H1 (cell line): ENCODE results near the gene USP37. TPM values are rescaled to one million over a fixed set of nuclear protein-coding genes. Genes with fewer than 3 reads are reported as not detected.
"Not testable (repeated sequence)": the region's sequence is repeated elsewhere in the genome, so short reads cannot be mapped to it uniquely, and the experiment has no call there.

Source experiments
- CTCF ChIA-PET: fragments of 300-600 bp; sonication (Branson Sonifier 250); formaldehyde crosslinking; loops from one replicate; lab custom pipeline; 2021; ENCODE audit not compliant: partially characterized antibody; lab: Charles Lee
- POLR2A ChIA-PET: fragments of 300-600 bp; sonication (Branson Sonifier 250); formaldehyde crosslinking; loops from one replicate; lab custom pipeline; 2021; ENCODE audit warnings: inconsistent platforms; ENCODE audit not compliant: partially characterized antibody; lab: Charles Lee
- DNase-seq, 2 experiments: peaks; one replicate each; pipeline versions ENCODE4 v3.0.0 to v3.0.0-alpha.2; 2010 to 2022; ENCODE audit warnings: low spot score in 2 of 2, low read depth in 1 of 2, mixed read lengths in 1 of 2
- FAIRE-seq: peaks from 2 replicates; lab custom pipeline; 2011; peaks lifted over from hg19 to GRCh38; lab: Jason Lieb, UNC
- H2AFZ ChIP-seq: 2 replicates; pipeline ENCODE4 v1.8.1; 2012; ENCODE audit warnings: low read length, inconsistent platforms
- H2AK5ac ChIP-seq: 2 replicates; pipeline ENCODE4 v1.6.1; 2013; ENCODE audit warnings: low read depth, low read length
- H2BK120ac ChIP-seq: replicated peaks from 2 replicates; pipeline ENCODE3; 2013; ENCODE audit warnings: low read depth, low read length, inconsistent platforms
- H2BK12ac ChIP-seq: 2 replicates; pipeline ENCODE4 v1.6.1; 2013; ENCODE audit warnings: low read depth, low read length
- H2BK15ac ChIP-seq: 2 replicates; pipeline ENCODE4 v1.6.1; 2013; ENCODE audit warnings: low read length
- H2BK20ac ChIP-seq: 2 replicates; pipeline ENCODE4 v1.6.1; 2013; ENCODE audit warnings: low read length
- H2BK5ac ChIP-seq: 2 replicates; pipeline ENCODE4 v1.6.1; 2013; ENCODE audit warnings: low read depth, low read length
- H3K14ac ChIP-seq: 2 replicates; pipeline ENCODE4 v1.6.1; 2013; ENCODE audit warnings: inconsistent platforms; ENCODE audit not compliant: insufficient read length
- H3K18ac ChIP-seq: 2 replicates; pipeline ENCODE4 v1.6.1; 2013; ENCODE audit warnings: low read length; ENCODE audit errors: extremely low read depth
- H3K23ac ChIP-seq: 2 replicates; pipeline ENCODE4 v1.6.1; 2013; ENCODE audit warnings: inconsistent platforms; ENCODE audit not compliant: insufficient read length
- H3K23me2 ChIP-seq: 2 replicates; pipeline ENCODE4 v1.6.1; 2013; ENCODE audit warnings: low read depth, low read length
- H3K27ac ChIP-seq: 2 replicates; pipeline ENCODE4 v1.6.1; 2011; ENCODE audit warnings: low read depth, low read length, inconsistent platforms
- H3K27me3 ChIP-seq, 4 experiments: replicated peaks in 1 of 4; 1 replicate in 1 of 4; 2 replicates in 3 of 4; pipeline versions ENCODE4 v1.6.1 to v1.8.1; 2011 to 2013; ENCODE audit warnings: low read length in 3 of 4, mild to moderate bottlenecking in 3 of 4, inconsistent platforms in 2 of 4, mixed read lengths in 2 of 4, moderate library complexity in 1 of 4; ENCODE audit not compliant: control insufficient read depth in 3 of 4, insufficient read depth in 3 of 4; ENCODE audit errors: extremely low read depth in 1 of 4
- H3K36me3 ChIP-seq, 4 experiments: 2 replicates each; pipeline versions ENCODE4 v1.6.1 to v1.8.1; 2011 to 2013; ENCODE audit warnings: mild to moderate bottlenecking in 4 of 4, low read length in 3 of 4, moderate library complexity in 2 of 4, control low read depth in 1 of 4, inconsistent platforms in 1 of 4; ENCODE audit not compliant: insufficient read depth in 4 of 4, control insufficient read depth in 2 of 4
- H3K4ac ChIP-seq: replicated peaks from 2 replicates; pipeline ENCODE3; 2013; ENCODE audit warnings: low read length, low read depth, mixed read lengths, inconsistent platforms; ENCODE audit not compliant: insufficient read length
- H3K4me1 ChIP-seq, 4 experiments: replicated peaks in 1 of 4; 1 replicate in 1 of 4; 2 replicates in 3 of 4; pipeline versions ENCODE4 v1.6.1 to v1.8.1; 2011 to 2013; ENCODE audit warnings: low read length in 3 of 4, inconsistent platforms in 2 of 4, mixed read lengths in 1 of 4; ENCODE audit not compliant: insufficient read depth in 4 of 4, control insufficient read depth in 3 of 4
- H3K4me2 ChIP-seq, 2 experiments: 2 replicates each; pipeline versions ENCODE4 v1.6.1 to v1.8.1; 2011 to 2013; ENCODE audit warnings: low read depth in 2 of 2, low read length in 2 of 2, control low read depth in 1 of 2, inconsistent platforms in 1 of 2, mild to moderate bottlenecking in 1 of 2; ENCODE audit not compliant: insufficient read depth in 1 of 2
- H3K4me3 ChIP-seq, 4 experiments: fragments of 200-600, 300-600 bp in 1 of 4; sonication (generic), shearing (Covaris generic), sonication (Bioruptor Twin) in 1 of 4; 2 replicates each; pipeline versions ENCODE4 v1.5.1 to v1.8.1; 2011 to 2016; ENCODE audit warnings: low read length in 4 of 4, low read depth in 3 of 4, control low read depth in 2 of 4, inconsistent platforms in 2 of 4, mild to moderate bottlenecking in 2 of 4, mixed read lengths in 1 of 4, moderate library complexity in 1 of 4; ENCODE audit not compliant: insufficient read depth in 2 of 4; ENCODE audit errors: extremely low read depth in 1 of 4
- H3K56ac ChIP-seq: replicated peaks from 2 replicates; pipeline ENCODE3; 2013; ENCODE audit warnings: low read depth, mild to moderate bottlenecking, mixed read lengths, low read length, inconsistent platforms; ENCODE audit not compliant: insufficient read length
- H3K79me1 ChIP-seq: 2 replicates; pipeline ENCODE4 v1.6.1; 2013; ENCODE audit warnings: low read depth, low read length, control low read depth
- H3K79me2 ChIP-seq, 2 experiments: 2 replicates each; pipeline versions ENCODE4 v1.6.1 to v1.8.1; 2012 to 2013; ENCODE audit warnings: low read length in 2 of 2, mild to moderate bottlenecking in 2 of 2, inconsistent platforms in 1 of 2; ENCODE audit not compliant: insufficient read depth in 2 of 2, control insufficient read depth in 1 of 2
- H3K9ac ChIP-seq, 4 experiments: replicated peaks in 1 of 4; 1 replicate in 1 of 4; 2 replicates in 3 of 4; pipeline versions ENCODE4 v1.6.1 to v1.8.1; 2011 to 2013; ENCODE audit warnings: low read depth in 3 of 4, low read length in 3 of 4, control low read depth in 2 of 4, mild to moderate bottlenecking in 2 of 4, moderate library complexity in 2 of 4, inconsistent platforms in 1 of 4; ENCODE audit errors: extremely low read depth in 1 of 4
- H3K9me3 ChIP-seq, 2 experiments: 2 replicates each; pipeline versions ENCODE4 v1.6.1 to v1.8.1; 2012 to 2013; ENCODE audit warnings: mild to moderate bottlenecking in 2 of 2, moderate library complexity in 2 of 2, control low read depth in 1 of 2, inconsistent platforms in 1 of 2, low read depth in 1 of 2, low read length in 1 of 2, mixed read lengths in 1 of 2; ENCODE audit not compliant: insufficient read depth in 2 of 2
- H4K20me1 ChIP-seq, 2 experiments: replicated peaks in 1 of 2; 2 replicates each; pipeline versions ENCODE3 to v1.8.1; 2011 to 2013; ENCODE audit warnings: inconsistent platforms in 2 of 2, low read length in 2 of 2, mild to moderate bottlenecking in 1 of 2; ENCODE audit not compliant: insufficient read depth in 2 of 2, control insufficient read depth in 1 of 2
- H4K5ac ChIP-seq: 2 replicates; pipeline ENCODE4 v1.6.1; 2013; ENCODE audit warnings: low read length, low read depth, mixed read lengths, inconsistent platforms; ENCODE audit not compliant: insufficient read length
- H4K8ac ChIP-seq: 2 replicates; pipeline ENCODE4 v1.8.0; 2013; ENCODE audit warnings: mild to moderate bottlenecking, moderate library complexity, low read length, inconsistent platforms; ENCODE audit not compliant: insufficient read depth; ENCODE audit errors: extremely low read depth
- H4K91ac ChIP-seq: replicated peaks from 2 replicates; pipeline ENCODE3; 2013; ENCODE audit warnings: low read length, mixed read lengths, inconsistent platforms; ENCODE audit not compliant: insufficient read length
- WGBS, 2 experiments: shearing (Covaris generic) in 1 of 2; methylation state at CpG; one replicate each; pipeline versions ENCODE4 v1.1.6 to v1.1.7; 2013 to 2015; ENCODE audit warnings: low lambda C conversion rate in 2 of 2, mixed read lengths in 2 of 2, inconsistent platforms in 1 of 2, low coverage in 1 of 2, missing lambda C conversion rate in 1 of 2; ENCODE audit not compliant: insufficient replicate concordance in 2 of 2, insufficient coverage in 1 of 2, insufficient read length in 1 of 2; ENCODE audit errors: extremely low coverage in 1 of 2, missing lambda C conversion rate in 1 of 2; 5-methylcytosine and 5-hydroxymethylcytosine counted together
- polyA plus RNA-seq, 7 experiments: library from polyadenylated mRNA; depleted of rRNA in 3 of 7; stranded (reverse) in 5 of 7; unstranded in 2 of 7; fragments of >200 nt in 5 of 7; fragments of 200-250 nt in 2 of 7; gene quantifications; 1 replicate in 5 of 7; 2 replicates in 1 of 7; 4 replicates in 1 of 7; pipeline versions ENCODE4 v1.2.1 to v1.2.3, GENCODE V29; 2011 to 2013; ENCODE audit warnings: missing spikeins in 2 of 7, mixed read lengths in 2 of 7
- total RNA-seq: library from RNA; stranded (reverse); fragmentation: NEBNext Ultra II Directional; extraction: Animal tissue kit (Norgen Biotek cat#: 25700); gene quantifications from 2 replicates; pipeline ENCODE4 v1.2.1, GENCODE V29; 2021

USP37 gene
- total and polyA plus RNA-seq, 2 of the 8 experiments (the other 6 are each of a cell fraction or from before 2014, with no cell fraction given), result 3.8 to 29.1 TPM

GRCh38 chr2:218554225-218554624, 13.9 kb downstream of the USP37 start:
- WGBS, 2 experiments, result 74% methylated on average over 3 of the region's 3 CpGs; no CpG with 5 or more reads in 1 of the 2 experiments
- H3K27ac ChIP-seq, H2BK5ac ChIP-seq, H2BK120ac ChIP-seq, H3K23me2 ChIP-seq, H2BK15ac ChIP-seq, H4K5ac ChIP-seq, H3K23ac ChIP-seq, H3K9me3 ChIP-seq, FAIRE-seq, H2AFZ ChIP-seq, H3K27me3 ChIP-seq, DNase-seq, H4K20me1 ChIP-seq, CTCF ChIA-PET, H3K4me3 ChIP-seq, H3K4ac ChIP-seq, H3K56ac ChIP-seq, H2BK20ac ChIP-seq, H4K8ac ChIP-seq, H2AK5ac ChIP-seq, H3K9ac ChIP-seq, H3K79me2 ChIP-seq, H3K18ac ChIP-seq, H3K79me1 ChIP-seq, H4K91ac ChIP-seq, H3K14ac ChIP-seq, H2BK12ac ChIP-seq: not testable (repeated sequence)
- POLR2A ChIA-PET, result interaction anchor here (1.2 kb wide), 1 partner anchor 12 kb away, joined by 3 read pairs; no protein-coding TSS in a partner anchor
- peaks cover 4 to 66% (median 28%) of the 10 kb centered on the region in 4 experiments; a peak in 7 of 8 replicates for H3K36me3 ChIP-seq
- H3K4me1 ChIP-seq, result peaks cover 0 to 14% (median 0%) of the 10 kb centered on the region in 4 experiments; a peak in 3 of 7 replicates
- H3K4me2 ChIP-seq, result 0 out of 4 replicates have a peak overlapping the region, but pooled peaks of 1 of the 2 experiments have one; percentile 65
